Endometrial microvascular endothelial cells (primary cell): ENCODE results near the gene ATP23. TPM values are rescaled to one million over a fixed set of nuclear protein-coding genes. Genes with fewer than 3 reads are reported as not detected.

Source experiments
- in situ Hi-C: cut with HindIII; loops from 2 replicates; pipeline ENCODE4 v1.10.0; 2017; ENCODE audit warnings: low sequenced_read_pairs, low pct_unique_long_range_greater_than_20kb; ENCODE audit errors: inconsistent ontology term
- total RNA-seq: library from RNA; depleted of rRNA; stranded (reverse); fragments of >200 nt; gene quantifications from one replicate; pipeline ENCODE4 v1.2.3, GENCODE V29; 2015; ENCODE audit errors: inconsistent ontology term

Gene ATP23
- total RNA-seq, 1 donor from 2014 or later, result 3.7 TPM

DNA sequence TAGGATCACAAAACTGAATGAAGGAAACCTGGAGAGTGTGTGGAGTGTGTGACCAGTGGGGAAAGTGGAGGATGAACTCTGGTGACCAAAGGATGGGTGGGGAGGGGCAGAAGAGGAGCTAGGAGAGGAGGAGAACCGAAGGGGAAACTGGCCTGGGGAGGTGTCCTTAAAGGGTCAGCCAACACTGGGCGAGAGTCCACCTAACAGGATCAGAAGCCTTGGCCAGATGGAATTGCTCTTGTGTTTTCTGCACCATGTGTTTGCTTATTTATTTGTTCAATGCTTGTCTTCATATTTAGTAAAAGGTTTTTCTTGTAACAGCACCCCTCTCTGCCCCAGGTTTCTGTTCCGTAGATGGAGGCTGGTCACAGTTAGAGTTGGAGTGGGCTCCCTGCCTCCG, 34.5 kb upstream of the ATP23 start:
- in situ Hi-C loops, result no loop called here

DNA sequence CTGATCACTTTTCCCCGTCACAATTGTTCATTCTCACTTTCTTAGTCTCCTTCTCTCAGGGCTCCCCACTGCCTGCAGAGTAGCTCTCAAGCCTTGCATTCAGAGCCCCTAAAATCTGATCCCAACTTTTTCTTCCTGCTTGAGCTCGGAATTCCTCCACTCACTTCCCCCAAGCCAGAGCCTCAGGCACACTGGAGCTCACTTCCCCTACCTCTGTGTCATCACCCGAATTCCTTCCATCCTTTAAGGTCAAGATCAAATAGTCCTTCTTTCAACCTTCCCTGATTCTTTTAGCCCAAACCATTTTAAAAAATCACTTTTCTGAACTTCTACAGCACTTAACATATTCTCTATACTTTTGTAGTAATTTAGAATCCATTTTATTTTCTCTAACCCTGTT, 34.1 kb upstream of the ATP23 start:
- in situ Hi-C loops, result no loop called here

DNA sequence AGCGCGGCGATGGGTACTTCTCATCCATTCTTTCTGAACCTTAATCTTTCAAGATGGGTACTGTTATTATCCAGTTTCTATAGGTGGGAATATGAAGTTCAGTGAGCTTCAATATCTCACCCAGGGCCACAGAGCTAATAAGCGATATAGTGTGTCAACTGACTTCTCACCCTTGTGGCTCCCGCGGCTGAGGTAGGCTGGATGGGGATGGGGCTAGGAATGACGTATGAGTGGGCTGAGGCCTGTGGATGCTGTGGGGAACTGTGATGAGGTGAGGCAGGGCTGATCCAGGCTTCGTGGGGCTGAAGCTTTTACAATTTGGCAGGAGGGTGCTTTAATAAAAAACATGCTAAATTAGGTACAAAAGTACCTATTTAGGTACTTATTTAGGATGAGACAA, 32.9 kb upstream of the ATP23 start:
- in situ Hi-C loops, result no loop called here

DNA sequence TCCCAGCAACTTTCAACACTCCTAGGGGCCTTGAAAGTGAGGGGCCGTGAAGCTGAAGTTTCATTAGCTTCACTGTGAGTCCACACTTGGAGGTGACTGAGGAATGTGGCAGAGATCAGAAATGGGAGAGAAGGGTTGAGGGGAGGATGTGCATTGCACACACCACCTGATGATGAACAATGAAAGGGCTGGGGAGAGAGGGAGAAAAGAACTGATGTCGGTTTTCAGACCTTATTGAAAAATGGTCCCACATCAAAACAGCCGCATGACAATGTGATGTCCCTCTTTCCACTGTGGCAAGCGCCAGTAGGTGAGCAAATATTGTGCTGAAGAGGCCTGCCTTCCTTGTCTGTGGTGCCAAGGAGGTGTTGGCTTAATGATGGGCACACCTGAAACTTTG, 32.3 kb upstream of the ATP23 start:
- in situ Hi-C loops, result no loop called here

DNA sequence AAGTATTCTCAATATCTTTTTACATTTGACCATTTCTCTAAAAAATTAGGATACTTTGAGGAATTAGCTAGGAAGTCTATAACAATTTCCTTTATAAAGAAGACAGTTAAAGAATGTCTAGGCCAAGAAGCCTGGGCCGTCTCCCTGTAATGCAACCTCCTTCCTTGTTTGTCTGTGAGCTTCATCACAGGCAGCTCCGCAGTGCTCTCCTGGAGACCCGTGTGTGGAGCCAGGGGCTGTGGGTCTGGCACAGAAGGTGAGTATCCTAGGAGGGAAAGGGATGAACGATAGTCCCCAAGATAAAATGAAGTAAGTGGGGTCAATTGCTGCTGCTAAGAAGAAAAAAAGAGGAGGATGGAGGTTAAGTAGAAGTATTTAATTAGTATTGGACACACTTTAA, 31.8 kb upstream of the ATP23 start:
- in situ Hi-C loops, result no loop called here

DNA sequence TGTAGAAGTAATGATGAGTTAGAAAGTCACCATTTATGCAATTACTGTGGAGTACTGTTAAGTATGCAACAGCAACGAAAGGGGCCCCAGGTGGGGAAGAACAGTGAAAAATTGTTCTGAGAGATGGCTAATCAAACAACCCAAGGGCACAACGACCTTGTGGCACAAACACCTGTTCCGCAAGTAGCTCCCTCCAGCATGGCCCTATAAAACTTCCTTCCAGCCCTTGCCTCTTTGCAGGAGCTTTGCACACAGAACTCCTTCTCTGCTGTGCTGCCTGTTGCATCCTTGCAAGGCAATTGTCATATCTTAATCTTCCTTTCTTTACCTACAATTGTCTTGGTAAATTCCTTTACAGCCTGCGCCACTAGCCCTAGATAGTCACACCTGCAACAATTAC, 23.2 kb upstream of the ATP23 start:
- in situ Hi-C loops, result no loop called here

DNA sequence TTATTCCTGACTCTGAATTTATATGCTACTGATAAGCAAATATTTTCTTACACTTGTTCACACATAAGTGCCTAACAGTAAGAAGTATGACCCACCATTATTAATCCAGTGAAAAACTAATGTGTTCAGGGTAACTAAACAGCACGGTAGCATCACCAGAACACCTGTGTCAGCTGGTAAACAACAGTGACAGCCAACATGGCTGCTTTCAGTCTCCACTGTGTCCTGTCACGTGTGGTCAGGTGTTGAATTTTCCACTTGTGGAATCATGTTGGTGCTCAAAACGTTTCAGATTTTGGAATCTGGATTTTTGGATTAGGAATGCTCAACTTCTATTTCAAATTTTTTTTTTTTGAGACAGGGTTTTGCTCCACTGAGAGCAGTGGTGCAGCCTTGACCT, 14.3 kb upstream of the ATP23 start:
- in situ Hi-C loops, result no loop called here

DNA sequence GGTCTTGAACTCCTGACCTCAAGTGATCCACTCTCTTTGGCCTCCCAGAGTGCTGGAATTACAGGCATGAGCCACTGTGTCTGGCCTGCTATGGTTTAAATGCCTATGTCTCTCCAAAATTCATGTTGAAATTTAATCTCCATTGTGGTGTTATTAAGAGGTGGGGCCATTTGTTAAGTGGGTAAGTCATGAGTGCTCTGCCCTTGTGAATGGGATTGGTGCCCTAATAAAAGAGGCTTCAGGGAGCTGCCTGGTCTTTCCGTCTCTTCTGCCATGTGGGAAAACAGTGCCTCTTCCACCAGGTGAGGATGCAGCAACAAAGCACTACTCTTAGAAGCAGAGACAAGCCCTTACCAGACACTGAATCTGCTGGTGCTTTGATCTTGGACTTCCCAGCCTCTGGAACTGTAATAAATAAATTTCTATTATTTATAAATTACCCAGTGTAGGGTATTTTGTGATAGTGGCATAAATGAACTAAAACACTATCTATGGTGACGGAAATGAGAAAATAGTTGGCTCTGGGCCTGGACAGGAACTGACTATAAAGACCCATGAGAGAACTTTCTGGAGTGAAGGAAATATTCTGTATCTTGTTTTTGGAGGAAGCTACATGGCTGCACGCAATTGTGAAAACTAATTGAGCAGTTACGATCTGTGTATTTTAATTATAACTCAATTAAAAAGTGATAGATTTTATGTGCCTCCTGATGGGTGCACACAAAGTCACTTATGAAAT, 12.1 kb upstream of the ATP23 start:
- in situ Hi-C loops, result no loop called here

DNA sequence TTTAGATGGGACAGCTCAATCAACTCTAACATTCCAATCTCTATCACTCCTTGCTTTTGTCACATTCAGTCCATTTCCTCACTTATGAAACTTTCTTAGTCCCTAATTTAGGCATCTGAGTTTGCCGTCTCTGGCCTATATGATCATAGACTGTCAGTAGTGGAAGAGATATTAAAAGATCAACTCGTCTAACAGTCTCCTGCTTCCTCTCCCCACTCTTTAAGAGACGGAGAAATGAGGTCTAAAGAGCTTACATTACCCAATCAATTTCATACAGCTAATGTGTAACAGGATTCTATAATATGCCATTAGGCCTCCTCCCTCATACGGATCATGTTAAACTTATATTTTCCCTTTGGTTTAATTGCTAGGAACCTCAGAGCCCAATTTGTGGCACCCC, 6.5 kb upstream of the ATP23 start:
- in situ Hi-C loops, result no loop called here

DNA sequence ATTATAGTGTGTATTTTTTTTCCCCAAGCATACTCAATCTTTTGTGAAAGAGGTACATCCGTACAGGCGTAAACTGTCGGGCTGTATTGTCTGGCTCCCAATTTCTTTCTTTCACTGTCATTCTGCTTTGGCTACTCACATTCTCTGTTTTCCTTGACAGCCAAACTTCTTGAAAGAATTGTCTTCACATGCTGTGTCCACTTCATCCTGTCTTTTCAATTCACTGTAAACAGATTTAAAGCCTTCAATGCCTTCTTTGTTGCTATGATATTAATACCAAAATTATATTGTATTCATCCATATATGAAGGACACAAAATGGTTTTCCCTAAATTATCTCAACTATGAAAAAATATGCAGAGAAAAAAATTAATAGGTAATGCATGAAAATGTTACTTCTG, 6.0 kb upstream of the ATP23 start:
- in situ Hi-C loops, result no loop called here

DNA sequence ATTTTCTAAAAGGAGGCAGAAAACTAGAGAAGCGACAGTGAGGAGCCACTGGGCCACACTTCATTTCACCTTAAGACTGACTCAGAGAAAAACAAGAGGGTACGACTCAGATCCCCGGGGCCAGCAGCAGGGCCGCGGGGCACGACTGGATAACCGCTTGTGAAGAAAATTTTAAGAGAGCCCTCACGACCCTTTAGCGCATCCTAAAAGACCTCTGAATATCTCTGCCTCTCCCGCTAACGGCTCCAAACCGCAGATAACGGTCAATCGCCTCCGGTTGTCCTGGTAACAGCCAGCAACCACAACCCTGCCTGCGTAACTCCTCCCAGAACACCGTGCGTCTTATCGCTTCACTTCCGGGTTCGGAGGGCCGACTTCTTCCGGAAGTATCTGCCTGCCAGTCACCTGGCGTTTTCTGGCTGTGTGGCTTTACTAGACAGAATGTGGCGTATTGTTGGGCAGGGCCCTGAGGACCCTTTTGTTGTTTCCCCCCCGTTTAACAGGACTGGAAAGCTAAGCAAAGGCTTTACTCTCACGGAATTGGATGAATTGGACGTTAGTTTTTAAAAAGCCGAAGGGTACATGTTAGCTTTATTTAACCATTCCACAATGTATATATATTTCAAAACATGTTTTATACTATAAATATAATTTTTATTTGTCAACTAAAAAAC, 5.4 kb upstream of the ATP23 start:
- in situ Hi-C loops, result no loop called here

DNA sequence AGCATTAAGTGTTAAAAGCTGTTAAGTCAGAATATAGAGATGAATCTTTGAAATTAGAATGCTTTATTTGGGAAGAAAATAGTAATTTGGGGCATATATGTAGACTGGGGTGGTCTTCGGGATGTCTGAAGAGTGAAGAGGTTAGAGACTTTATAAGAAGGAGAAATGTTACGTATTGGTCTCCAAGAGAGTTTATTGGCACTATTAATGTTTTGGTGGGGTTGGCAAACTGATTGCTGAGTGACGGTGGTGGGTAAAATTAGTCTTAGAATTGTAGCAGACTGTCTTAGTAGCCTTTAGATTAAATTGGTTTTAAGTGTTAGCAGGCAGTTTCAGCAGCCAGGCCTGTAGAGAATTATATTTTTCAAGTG, 4.9 kb upstream of the ATP23 start:
- in situ Hi-C loops, result no loop called here

DNA sequence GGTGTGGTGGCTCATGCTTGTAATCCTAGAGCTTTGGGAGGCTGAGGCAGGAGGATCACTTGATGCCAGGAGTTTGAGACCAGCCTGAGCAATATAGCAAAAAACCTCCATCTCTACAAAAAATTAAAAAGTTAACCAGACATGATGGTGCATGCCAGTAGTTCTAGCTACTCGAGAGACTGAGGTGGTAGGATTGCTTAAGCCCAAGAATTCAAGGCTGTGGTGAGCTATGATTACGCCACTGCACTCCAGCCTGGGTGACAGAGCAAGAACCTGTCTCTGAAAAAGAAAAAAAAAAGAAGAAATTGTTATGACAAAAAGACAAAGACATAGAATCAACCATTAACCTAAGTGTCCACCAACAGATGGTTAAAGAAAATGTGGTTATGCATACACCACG, 2.1 kb upstream of the ATP23 start:
- in situ Hi-C loops, result no loop called here

DNA sequence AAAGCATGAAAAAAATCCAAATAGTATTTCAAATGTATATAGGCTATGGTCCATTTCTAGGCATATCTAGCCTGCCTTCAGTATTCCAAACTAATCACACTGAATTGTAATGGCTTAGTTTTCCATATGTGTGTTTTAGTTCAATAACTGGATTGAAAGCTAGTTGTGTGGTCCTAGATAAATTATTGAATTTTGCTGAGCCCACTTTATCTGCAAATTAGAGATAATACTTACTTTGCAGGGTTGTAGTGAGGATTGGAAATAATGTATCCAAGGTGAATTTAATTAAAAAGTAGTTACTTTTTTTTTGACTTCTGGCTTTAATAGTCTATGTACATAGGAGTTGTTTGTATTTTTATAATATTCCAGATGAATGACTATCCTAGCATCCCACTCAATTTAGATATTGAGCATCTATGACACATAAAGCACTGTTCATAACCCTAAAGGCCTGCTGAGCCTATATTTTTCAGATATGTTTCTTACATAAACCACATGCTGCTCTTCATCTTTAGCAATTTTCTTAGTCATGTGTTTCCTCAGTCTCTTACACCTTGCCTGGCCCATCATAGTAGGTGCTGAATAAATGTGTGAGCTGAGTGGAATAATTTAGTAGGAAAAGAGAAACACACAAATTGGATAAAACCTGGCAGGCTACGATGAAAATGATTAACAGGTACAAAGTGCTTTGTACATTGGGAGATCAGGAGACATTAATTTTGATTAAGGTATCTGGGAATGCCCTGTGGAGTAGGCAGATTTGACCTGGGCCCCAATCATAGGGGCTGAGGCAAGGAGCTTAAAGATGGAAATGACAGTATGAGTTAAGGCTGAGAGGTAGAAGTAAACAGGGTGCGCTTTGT, 1.1 kb upstream of the ATP23 start:
- in situ Hi-C loops, result no loop called here

DNA sequence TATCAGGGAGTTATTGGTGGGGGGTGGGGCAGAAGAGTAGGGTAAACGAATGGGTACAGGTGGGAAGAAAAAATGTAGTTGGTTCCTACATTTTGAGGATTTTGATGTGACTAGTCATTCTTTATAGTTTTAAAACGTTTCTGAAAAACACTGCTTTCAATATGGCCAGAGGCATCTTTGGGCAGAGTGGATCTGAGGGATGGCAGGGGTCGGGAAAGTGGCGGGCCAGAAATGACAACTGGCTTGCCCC, 527 bp upstream of the ATP23 start:
- in situ Hi-C loops, result no loop called here

DNA sequence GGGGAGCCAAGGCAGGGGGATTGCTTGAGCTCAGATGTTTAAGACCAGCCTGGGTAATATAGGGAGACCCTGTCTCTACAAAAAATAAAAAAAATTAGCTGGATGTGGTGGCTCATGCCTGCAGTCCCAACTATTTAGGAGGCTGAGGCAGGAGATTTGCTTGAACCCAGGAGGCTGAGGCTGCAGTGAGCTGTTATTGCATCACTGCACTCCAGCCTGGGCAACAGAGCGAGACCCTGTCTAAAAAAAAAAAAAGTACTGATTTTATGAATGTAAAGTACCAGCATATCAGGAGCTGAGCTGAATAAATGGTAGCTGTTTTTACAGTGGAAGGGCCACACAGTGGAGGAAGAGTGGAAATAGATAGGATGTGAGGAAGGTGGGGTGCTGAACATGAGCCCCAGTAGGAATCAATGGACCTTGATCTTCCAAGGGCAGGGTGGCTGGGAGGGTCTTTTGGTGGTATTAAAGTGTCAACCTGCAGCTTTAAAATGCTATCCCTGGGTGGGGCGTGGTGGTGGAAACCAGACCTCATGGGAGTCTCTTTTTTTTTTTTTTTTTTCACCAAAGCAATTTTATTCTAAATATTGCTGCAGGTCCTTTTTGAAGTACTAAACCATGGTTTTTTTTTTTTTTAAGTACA, 2.2 kb downstream of the ATP23 start:
- in situ Hi-C loops, result no loop called here

DNA sequence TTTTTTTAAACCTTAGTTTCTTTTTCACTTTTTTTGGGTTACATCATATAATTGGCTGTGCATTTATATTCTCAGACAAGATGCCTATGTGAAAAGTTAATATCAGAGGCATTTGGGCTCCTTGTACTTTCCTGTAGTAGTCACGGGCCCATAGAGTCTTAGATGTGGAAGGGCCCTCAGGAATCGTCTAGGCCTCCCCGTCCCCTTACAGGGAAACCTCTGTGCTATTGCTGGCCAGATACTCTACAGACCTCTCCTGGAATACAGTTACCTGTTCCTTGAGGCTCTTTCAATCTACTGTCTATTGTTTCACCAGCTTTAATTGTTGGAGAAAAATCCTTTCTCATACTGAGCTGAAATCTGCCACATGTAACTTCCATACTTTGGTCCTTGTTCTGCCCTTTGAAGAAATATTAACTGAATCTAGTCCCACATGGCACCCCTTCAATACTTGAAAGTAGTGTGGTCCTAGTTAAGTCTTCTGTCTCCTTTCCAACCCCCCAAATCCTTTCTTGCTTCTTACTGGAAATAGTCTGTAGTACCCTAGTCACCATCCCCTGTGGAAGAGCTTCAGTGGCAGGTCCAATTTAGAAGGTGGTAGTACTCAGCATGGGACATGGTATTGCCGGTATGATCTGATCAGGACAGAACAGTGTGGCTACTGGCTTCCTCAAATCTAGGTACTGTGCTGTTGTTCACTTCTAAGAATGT, 3.1 kb downstream of the ATP23 start:
- in situ Hi-C loops, result no loop called here

DNA sequence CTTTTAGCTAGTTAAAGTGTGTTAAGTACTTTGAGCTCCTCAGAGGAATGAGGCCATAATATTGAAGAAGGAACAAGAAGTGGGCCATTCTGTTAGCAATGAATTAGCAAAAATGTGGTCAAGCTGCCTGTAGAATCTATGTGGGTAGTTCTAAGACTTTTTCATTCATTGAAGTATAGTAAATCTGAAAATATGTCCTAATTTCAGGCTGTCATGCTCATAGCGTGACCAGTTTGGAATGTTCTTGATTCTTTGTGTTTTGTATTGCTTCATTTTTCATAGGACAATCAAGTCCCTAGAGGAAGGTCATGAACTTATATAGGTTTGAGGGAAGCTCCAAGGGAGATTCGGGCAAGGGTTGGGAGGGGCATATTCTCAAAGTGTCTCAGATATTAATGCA, 11.4 kb downstream of the ATP23 start:
- in situ Hi-C loops, result no loop called here

DNA sequence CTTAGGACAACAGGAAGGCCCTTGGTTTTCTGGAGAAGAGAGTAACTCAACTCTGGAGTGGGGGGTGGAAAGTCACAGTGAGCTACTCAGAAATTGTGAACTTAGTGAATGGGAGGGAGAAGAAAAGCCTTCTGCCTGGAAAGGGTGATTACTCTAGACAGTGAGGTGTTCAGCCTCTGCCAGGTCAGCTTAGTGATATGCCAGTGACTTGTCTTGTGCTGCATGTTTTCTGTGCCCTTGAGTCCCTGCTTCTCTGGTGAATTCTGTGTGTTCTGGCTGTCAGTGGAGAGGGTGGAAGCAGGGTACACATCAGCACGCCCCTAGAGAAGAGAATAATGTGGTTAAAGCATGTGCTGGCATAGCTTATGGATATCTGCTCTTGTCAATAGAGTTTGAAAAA, 13.4 kb downstream of the ATP23 start:
- in situ Hi-C loops, result no loop called here
